Uterus (tissue), 2 donors: ENCODE measurements around the gene ARRB2.

Source experiments
- POLR2A ChIP-seq, 2 donors: fragments of 450-650 bp; IDR thresholded peaks; one replicate each; pipeline ENCODE4 v1.6.1; 2016; ENCODE audit warnings: antibody characterized with exemption in 2 of 2, mild to moderate bottlenecking in 1 of 2, moderate library complexity in 1 of 2
- TF ChIP-seq, protein P1 (sequence below), 4 experiments: fragments of 200-600 bp in 2 of 4; fragments of 450-650 bp in 2 of 4; sonication (generic) in 2 of 4; IDR thresholded peaks; one replicate each; pipeline ENCODE4 v1.5.1; 2016 to 2019; ENCODE audit warnings: antibody characterized with exemption in 4 of 4, mild to moderate bottlenecking in 2 of 4, moderate library complexity in 1 of 4

DNA sequence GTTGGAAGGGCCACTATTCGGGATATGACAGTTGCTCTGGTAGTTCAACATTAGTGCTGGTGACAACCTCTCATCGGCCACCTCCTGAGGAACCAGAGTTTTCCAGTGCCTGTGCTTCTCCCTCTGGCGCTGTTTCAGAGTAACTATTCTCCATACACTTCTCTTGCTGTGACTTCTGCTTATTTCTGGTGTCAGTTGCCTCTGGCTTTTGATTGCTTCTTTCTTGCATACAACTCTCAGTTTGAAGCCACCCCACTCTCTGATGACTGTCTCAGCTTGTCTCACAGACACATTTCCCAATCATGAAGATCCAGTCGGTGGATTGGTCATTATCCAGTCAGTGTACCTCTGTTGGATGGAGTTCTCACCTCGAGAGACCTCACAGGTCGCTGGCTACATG, 57.9 kb downstream of the ARRB2 start:
- TF ChIP-seq, protein P1, sequence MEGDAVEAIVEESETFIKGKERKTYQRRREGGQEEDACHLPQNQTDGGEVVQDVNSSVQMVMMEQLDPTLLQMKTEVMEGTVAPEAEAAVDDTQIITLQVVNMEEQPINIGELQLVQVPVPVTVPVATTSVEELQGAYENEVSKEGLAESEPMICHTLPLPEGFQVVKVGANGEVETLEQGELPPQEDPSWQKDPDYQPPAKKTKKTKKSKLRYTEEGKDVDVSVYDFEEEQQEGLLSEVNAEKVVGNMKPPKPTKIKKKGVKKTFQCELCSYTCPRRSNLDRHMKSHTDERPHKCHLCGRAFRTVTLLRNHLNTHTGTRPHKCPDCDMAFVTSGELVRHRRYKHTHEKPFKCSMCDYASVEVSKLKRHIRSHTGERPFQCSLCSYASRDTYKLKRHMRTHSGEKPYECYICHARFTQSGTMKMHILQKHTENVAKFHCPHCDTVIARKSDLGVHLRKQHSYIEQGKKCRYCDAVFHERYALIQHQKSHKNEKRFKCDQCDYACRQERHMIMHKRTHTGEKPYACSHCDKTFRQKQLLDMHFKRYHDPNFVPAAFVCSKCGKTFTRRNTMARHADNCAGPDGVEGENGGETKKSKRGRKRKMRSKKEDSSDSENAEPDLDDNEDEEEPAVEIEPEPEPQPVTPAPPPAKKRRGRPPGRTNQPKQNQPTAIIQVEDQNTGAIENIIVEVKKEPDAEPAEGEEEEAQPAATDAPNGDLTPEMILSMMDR (IDR thresholded peaks at IDR 0.05) = no peak
- TF ChIP-seq POLR2A (IDR thresholded peaks at IDR 0.05) = no peak
